SIG-M5 (cell line): ENCODE results near the gene TRPM6.
"Not testable (repeated sequence)": the region's sequence is repeated elsewhere in the genome, so short reads cannot be mapped to it uniquely, and the experiment has no call there.

Source experiments
- DNase-seq: peaks from one replicate; lab custom pipeline; 2025; lab: John Stamatoyannopoulos, UW

The TRPM6 gene, protein sequence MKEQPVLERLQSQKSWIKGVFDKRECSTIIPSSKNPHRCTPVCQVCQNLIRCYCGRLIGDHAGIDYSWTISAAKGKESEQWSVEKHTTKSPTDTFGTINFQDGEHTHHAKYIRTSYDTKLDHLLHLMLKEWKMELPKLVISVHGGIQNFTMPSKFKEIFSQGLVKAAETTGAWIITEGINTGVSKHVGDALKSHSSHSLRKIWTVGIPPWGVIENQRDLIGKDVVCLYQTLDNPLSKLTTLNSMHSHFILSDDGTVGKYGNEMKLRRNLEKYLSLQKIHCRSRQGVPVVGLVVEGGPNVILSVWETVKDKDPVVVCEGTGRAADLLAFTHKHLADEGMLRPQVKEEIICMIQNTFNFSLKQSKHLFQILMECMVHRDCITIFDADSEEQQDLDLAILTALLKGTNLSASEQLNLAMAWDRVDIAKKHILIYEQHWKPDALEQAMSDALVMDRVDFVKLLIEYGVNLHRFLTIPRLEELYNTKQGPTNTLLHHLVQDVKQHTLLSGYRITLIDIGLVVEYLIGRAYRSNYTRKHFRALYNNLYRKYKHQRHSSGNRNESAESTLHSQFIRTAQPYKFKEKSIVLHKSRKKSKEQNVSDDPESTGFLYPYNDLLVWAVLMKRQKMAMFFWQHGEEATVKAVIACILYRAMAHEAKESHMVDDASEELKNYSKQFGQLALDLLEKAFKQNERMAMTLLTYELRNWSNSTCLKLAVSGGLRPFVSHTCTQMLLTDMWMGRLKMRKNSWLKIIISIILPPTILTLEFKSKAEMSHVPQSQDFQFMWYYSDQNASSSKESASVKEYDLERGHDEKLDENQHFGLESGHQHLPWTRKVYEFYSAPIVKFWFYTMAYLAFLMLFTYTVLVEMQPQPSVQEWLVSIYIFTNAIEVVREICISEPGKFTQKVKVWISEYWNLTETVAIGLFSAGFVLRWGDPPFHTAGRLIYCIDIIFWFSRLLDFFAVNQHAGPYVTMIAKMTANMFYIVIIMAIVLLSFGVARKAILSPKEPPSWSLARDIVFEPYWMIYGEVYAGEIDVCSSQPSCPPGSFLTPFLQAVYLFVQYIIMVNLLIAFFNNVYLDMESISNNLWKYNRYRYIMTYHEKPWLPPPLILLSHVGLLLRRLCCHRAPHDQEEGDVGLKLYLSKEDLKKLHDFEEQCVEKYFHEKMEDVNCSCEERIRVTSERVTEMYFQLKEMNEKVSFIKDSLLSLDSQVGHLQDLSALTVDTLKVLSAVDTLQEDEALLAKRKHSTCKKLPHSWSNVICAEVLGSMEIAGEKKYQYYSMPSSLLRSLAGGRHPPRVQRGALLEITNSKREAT (N-terminal part only)

GRCh38 chr9:74887041-74887980, at the start of gene TRPM6:
TRPM6 (minus strand) TSS chr9:74887921; CDS start chr9:74887856, 65 bp downstream.
- no peak for DNase-seq

DNA sequence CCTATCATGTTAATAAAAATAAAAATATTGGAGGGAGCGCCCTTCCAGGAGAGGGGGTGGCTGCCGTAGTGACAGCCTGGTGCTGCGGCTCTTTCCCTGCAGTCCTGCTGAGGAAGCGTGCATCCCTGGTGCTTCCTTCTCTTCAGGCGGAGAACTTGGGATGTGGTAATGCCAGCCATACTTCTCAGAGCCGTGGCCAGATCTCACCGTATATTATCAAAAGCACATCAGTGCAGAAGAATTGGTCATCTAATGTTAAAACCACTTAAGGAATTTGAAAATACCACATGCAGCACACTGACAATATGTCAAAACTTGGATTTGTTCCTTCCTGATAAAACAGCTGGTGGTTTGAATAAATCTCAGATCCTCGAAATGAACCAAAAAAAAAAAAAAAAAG, 47.3 kb upstream of the TRPM6 start:
- DNase-seq, result no peak

DNA sequence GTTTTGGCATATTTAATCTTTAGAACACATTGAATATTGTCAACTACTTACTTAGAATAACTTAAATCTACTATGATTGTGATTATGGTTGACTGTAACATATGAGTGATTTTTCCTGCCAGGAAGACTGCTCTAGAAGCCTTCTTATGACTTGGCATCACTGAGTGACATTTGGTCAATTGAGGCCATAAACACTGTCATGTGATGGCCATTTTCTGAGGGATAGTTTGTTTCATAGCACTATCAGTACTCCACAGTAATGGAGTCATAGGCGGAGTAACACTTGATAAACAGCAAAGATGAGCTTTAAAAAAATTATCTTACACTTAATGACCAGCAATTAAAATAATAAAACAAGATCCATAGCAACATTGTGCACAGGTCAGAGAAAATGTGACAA, 34.0 kb upstream of the TRPM6 start:
- DNase-seq, result no peak

GRCh38 chr9:74920944-74921626, 33.4 kb upstream of the TRPM6 start:
- no peak for DNase-seq

DNA sequence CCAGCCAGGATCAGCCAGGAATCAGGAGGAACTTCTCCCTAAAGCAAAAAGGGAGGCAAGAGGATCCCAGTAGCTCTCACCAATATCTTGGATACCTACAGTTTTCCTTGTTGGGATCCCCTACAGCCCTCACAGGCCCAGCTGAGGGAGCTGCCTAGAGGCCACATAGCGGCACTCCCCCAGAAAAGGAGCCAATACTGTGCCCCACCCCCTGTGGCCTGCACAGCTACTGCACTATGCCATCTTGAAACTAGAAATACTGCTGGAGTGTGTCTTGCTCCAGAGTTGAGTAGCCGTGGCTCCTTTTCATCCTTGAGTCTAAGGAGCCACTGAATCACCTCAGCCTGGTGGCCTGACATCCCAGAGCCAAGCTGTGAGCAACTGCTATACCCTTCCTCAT, 22.3 kb upstream of the TRPM6 start:
- DNase-seq, result no peak

DNA sequence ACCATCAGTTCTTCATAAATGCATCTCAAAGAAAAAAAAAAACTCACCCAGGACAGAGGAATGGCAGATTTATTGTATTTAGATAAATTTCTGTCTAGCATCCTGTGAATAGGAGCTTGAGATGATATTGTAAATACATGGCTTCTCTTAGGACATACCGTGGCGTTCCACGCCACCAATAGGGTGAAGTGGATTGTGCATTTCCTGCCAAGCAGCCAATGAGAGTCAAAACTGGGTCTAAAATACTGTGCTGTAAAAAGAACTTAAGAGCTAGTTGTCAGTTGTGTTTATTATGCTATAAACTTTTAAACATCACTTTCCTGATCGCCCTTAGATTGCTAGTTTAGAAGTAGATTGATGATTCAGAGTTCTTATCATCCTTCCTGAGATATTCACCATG, 20.9 kb upstream of the TRPM6 start:
- DNase-seq, result no peak

DNA sequence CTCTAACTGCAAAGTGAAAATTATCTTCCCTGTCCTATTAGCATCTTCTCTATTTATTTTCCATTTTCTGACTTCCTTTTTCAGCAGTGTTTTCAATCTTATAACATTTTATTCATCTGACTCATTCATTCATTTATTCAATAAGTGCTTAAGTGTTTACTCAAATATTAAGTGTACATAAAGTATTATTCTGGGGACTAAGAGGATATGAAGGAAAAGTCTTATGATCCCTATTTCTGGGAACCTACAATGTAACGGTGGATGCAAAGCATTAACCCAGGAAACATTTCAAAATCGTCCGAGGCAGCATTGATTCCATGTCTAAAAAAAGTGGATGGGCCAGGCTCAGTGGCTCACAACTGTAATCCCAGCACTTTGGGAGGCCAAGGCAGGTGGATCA, 19.4 kb upstream of the TRPM6 start:
- DNase-seq, result no peak

- no peak for DNase-seq
Measured at GRCh38 chr9:74901001-74901400, 13.3 kb upstream of the TRPM6 start.

GRCh38 chr9:74888449-74888848, 728 bp upstream of the TRPM6 start:
- DNase-seq, result not testable (repeated sequence)

- no peak for DNase-seq
Measured at GRCh38 chr9:74887981-74888370, 255 bp upstream of the TRPM6 start.

DNA sequence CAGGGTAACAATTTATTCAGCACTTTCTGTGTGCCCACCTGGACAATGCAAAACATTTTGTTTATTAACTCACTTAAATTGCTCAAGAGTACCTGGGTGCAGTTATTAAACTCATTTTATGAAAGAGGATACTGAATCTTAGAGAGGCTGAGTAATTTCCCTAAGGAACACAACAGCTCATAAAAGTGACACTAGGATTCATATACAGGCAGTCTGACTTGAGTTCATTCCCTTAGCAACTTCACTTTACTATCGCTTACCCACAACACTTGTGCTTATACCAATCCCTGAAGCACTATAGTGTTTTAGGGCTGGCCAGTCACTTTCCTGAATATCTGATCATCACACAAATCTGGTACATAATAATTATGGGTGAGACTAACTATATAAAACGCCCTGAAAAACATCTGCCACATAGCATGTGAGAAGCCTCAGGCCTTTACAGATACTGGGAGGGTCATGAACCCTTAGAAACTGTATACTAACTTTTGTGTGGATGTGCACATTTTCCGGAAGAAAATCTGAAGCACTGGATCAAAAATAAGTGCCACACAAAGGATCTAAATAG, 11.3 kb downstream of the TRPM6 start:
- no peak for DNase-seq

GRCh38 chr9:74875656-74876055, 12.1 kb downstream of the TRPM6 start:
- DNase-seq, result no peak

DNA sequence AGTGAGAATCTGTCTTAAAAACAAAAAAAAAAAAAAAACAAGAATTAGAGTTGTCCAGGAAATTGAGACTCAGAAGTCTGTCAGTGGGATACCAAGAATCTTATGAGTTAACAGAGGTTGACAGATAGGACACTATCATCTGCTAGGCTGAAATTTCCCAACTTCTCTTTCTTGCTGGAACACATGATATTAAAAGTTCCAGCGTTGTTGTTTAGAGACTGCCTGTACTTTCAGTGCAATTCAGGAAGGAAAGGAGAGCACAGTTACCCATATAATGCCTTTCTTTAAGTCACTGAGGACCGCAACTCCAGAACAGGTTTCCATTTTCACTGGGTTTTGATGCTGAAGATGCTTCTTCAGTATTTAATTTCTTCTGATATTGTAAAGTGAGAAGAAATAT, 13.5 kb downstream of the TRPM6 start:
- DNase-seq, result no peak

GRCh38 chr9:74872619-74873233, 15.0 kb downstream of the TRPM6 start:
- DNase-seq, result no peak

GRCh38 chr9:74867483-74867882, 20.2 kb downstream of the TRPM6 start:
- DNase-seq, result no peak

GRCh38 chr9:74865177-74865576, 22.5 kb downstream of the TRPM6 start:
- DNase-seq, result no peak

DNA sequence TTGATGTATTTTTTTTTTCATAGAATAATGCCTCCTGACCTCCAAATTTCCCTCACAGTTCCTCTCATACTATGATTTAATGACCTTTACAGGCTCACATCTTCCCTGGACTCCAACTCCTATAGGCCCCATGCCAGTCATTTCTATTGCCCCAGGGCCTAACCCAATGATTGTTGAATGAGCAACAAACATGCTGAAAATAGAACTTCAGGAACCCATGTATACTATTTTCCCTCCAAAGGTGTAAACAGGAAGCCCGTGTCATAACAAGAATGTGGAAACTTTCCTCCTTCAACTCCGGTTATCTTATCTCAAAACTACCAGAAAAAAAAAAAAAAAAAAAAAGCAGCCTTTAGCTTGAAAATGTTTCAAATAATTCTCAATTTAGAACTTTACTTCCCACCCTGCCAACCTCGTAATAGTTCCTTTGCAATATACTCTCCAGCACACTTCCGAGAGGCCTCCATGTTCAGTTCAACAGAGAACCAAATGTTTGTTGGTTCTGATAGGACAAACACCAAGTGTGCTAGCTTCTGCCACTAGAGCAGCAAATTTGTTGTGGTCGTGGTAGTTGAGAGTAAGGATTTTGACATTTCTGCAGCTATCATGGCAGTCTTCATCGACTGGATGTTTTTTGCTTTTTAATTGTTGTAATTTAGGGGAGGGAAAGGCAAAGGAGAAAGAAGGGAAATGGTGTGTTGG, 25.8 kb downstream of the TRPM6 start:
- no peak for DNase-seq

GRCh38 chr9:74861071-74861470, 26.6 kb downstream of the TRPM6 start:
- no peak for DNase-seq

- DNase-seq, result not testable (repeated sequence)
Measured at GRCh38 chr9:74860247-74860646, 27.5 kb downstream of the TRPM6 start.
